Muscle layer of colon (tissue), 2 donors: ENCODE results near the gene LILRB5.
"Not testable (repeated sequence)": the region's sequence is repeated elsewhere in the genome, so short reads cannot be mapped to it uniquely, and the experiment has no call there.

Source experiments
- H3K27ac ChIP-seq: one replicate; pipeline ENCODE4 v1.7.0; 2013; ENCODE audit warnings: low read depth, mild to moderate bottlenecking, low read length, moderate library complexity
- H3K27me3 ChIP-seq, 2 donors: one replicate each; pipeline ENCODE4 v1.7.0; 2013; ENCODE audit warnings: low read length in 2 of 2, mild to moderate bottlenecking in 2 of 2; ENCODE audit not compliant: insufficient read depth in 2 of 2, control insufficient read depth in 1 of 2
- H3K36me3 ChIP-seq: one replicate; pipeline ENCODE4 v1.7.0; 2013; ENCODE audit warnings: mild to moderate bottlenecking, low read length; ENCODE audit not compliant: insufficient read depth
- H3K4me1 ChIP-seq: one replicate; pipeline ENCODE4 v1.7.0; 2013; ENCODE audit warnings: mild to moderate bottlenecking, low read length; ENCODE audit not compliant: insufficient read depth
- H3K4me3 ChIP-seq, 2 donors: one replicate each; pipeline ENCODE4 v1.7.0; 2013; ENCODE audit warnings: low read length in 2 of 2, low read depth in 1 of 2, mild to moderate bottlenecking in 1 of 2, moderate library complexity in 1 of 2
- H3K9ac ChIP-seq: one replicate; pipeline ENCODE4 v1.7.0; 2013; ENCODE audit warnings: low read length
- H3K9me3 ChIP-seq: one replicate; pipeline ENCODE4 v1.7.0; 2013; ENCODE audit warnings: mild to moderate bottlenecking, low read length
- donor health status: abdominal sarcoma.
- donor health status: Adenocarcinoma of cecum.

LILRB5 gene

DNA sequence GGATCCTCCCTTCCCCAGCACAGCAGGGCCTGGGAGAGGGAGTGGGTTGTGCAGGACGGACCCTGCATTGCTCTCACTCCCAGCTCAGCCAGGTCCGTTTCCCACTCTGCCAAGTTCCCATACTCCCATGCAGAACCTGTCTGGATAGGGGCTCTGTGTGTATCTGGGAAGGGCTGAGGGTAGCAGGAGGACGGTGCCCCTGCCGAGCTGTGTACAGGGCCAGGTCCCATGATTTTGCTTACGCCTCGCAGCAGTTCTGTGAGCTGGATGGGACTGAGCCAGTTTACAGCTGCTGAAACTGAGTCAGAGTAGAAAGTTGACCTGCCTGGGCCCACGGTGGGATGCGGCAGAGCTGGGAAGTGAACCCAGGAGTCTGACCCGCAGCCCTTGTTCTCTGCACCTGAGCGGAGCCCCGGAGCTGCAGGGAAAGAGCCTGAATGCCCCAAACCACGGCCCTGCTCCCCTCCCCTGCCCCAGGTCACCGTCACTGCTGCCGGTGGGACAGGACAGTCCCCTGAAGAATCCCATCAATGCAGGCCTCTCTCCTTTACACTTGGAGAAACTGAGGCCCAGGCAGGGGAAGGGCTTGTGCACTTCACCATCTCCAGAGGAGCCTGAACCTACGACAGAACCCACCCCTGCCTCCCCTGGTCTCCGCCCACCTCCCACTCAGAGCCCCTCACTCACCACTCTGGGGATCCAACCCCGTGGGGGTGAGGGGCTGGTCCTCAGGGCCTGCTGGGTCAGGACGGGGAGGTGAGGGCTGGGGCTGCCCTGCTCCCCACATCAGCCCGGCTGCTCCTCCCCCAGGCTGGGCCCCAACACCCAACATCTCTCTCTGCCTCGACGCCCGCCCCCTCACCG is 3.5 kb downstream of the LILRB5 start:
- no peak overlapping the region for H3K9ac ChIP-seq
- H3K4me3 ChIP-seq, result no peak overlapping the region
- peaks cover 0 to 25% of the 10 kb centered on the region in 2 donors for H3K27me3 ChIP-seq
- no peak overlapping the region for H3K27ac ChIP-seq
- no peaks in the 10 kb centered on the region for H3K36me3 ChIP-seq
- H3K9me3 ChIP-seq, result no peaks in the 10 kb centered on the region
- no peaks in the 10 kb centered on the region for H3K4me1 ChIP-seq

GRCh38 chr19:54252845-54253244 is 4.2 kb downstream of the LILRB5 start:
- Histone ChIP-seq H3K9me3 (no peaks in the 10 kb centered on the region), H3K9ac (no peak overlapping the region), H3K36me3 (no peaks in the 10 kb centered on the region), H3K27me3 (peaks cover 0 to 25% of the 10 kb centered on the region in 2 donors), H3K4me1 (no peaks in the 10 kb centered on the region), H3K27ac (no peak overlapping the region), H3K4me3 (no peak overlapping the region)

- Histone ChIP-seq H3K27ac (no peak overlapping the region), H3K36me3 (no peaks in the 10 kb centered on the region), H3K9me3 (no peaks in the 10 kb centered on the region), H3K4me3 (no peak overlapping the region), H3K27me3 (peaks cover 0 to 23% of the 10 kb centered on the region in 2 donors), H3K4me1 (no peaks in the 10 kb centered on the region), H3K9ac (no peak overlapping the region)
These were observed 4.8 kb downstream of the LILRB5 start for GRCh38 chr19:54252243-54252642.

GRCh38 chr19:54248016-54248601 is 9.0 kb downstream of the LILRB5 start:
- H3K27ac ChIP-seq, result no peak overlapping the region
- no peaks in the 10 kb centered on the region for H3K36me3 ChIP-seq
- H3K9ac ChIP-seq, result no peak overlapping the region
- no peaks in the 10 kb centered on the region for H3K9me3 ChIP-seq
- peaks cover 0 to 6% of the 10 kb centered on the region in 2 donors for H3K27me3 ChIP-seq
- no peaks in the 10 kb centered on the region for H3K4me1 ChIP-seq
- no peak overlapping the region for H3K4me3 ChIP-seq

DNA sequence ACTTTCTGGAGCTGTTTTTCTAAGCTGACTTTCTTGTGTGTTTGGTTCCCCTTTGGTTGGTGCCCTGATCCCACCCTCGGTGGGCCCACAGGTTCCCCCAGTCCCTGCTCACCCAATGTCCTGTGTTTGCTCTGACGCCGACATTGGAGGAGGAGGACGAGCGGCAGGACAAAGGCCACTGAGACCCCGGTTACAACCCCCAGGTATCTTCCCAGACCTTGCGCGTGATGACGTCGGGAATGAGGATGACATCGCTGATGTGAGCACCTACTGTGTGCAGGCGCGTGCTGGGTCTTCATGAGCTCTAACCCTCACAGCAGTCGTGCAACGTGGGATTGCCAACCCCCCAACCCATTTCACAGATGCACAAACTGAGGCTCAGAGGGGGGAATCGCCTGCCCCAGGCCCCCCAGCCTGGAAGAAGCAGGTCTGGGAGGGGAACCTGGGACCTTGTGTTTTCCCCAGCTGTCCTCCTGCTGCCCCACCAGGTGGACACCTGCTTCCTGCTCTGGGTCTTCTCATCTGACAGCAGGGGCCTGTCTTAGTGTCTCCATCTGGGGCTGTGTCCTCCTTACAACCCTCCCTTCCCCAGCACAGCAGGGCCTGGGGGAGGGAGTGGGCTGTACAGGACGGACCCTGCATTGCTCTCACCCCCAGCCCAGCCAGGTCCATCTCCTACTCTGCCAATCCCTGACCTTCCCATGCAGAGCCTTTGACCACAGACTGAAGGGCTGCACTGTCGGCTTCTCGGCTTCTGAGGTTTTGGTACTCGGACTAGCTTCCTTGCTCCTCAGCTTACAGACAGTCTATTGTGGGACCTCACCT is 9.8 kb downstream of the LILRB5 start:
- no peak overlapping the region for H3K4me3 ChIP-seq
- H3K27me3 ChIP-seq, result peaks cover 0 to 7% of the 10 kb centered on the region in 2 donors
- no peaks in the 10 kb centered on the region for H3K9me3 ChIP-seq
- H3K9ac ChIP-seq, result no peak overlapping the region
- no peaks in the 10 kb centered on the region for H3K4me1 ChIP-seq
- no peak overlapping the region for H3K27ac ChIP-seq
- no peaks in the 10 kb centered on the region for H3K36me3 ChIP-seq

DNA sequence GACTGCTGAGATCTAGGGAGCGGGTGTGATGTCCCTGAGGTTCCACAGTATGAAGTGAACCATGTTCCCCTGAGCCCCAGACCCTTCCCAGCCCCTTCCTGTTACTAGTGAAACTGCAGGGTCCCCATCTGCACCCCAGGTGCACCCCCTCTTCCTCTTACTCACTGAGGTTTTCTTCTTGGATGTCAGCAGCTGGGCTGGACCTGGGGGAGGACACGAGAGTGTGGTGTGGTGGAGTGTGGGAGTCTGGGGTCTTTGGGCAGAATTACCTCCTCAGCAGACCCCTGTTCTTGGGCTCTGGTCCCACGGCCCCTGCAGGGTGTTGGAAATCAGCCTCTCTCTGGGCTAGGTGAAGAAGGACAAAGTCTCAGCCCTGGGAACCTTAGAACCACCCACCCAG is 11.1 kb downstream of the LILRB5 start:
- Histone ChIP-seq H3K4me1 (no peaks in the 10 kb centered on the region), H3K4me3 (no peak overlapping the region), H3K27me3 (peaks cover 0 to 3% of the 10 kb centered on the region in 2 donors), H3K36me3 (no peaks in the 10 kb centered on the region), H3K27ac (no peak overlapping the region), H3K9me3 (no peaks in the 10 kb centered on the region), H3K9ac (no peak overlapping the region)

GRCh38 chr19:54243809-54244208 is 13.3 kb downstream of the LILRB5 start:
- H3K4me1 ChIP-seq, H3K36me3 ChIP-seq, H3K27ac ChIP-seq, H3K9me3 ChIP-seq, H3K27me3 ChIP-seq, H3K9ac ChIP-seq, H3K4me3 ChIP-seq: not testable (repeated sequence)

GRCh38 chr19:54242646-54243045 is 14.4 kb downstream of the LILRB5 start, which contains the start of gene LILRA6:
Gene LILRA6 (minus strand): TSS chr19:54242790.
- H3K27me3 ChIP-seq, H3K9ac ChIP-seq, H3K27ac ChIP-seq, H3K4me3 ChIP-seq, H3K9me3 ChIP-seq, H3K4me1 ChIP-seq, H3K36me3 ChIP-seq: not testable (repeated sequence)

GRCh38 chr19:54242234-54242633 is 14.8 kb downstream of the LILRB5 start:
- not testable (repeated sequence) for H3K27me3 ChIP-seq, H3K4me3 ChIP-seq, H3K27ac ChIP-seq, H3K9me3 ChIP-seq, H3K9ac ChIP-seq, H3K36me3 ChIP-seq, H3K4me1 ChIP-seq

DNA sequence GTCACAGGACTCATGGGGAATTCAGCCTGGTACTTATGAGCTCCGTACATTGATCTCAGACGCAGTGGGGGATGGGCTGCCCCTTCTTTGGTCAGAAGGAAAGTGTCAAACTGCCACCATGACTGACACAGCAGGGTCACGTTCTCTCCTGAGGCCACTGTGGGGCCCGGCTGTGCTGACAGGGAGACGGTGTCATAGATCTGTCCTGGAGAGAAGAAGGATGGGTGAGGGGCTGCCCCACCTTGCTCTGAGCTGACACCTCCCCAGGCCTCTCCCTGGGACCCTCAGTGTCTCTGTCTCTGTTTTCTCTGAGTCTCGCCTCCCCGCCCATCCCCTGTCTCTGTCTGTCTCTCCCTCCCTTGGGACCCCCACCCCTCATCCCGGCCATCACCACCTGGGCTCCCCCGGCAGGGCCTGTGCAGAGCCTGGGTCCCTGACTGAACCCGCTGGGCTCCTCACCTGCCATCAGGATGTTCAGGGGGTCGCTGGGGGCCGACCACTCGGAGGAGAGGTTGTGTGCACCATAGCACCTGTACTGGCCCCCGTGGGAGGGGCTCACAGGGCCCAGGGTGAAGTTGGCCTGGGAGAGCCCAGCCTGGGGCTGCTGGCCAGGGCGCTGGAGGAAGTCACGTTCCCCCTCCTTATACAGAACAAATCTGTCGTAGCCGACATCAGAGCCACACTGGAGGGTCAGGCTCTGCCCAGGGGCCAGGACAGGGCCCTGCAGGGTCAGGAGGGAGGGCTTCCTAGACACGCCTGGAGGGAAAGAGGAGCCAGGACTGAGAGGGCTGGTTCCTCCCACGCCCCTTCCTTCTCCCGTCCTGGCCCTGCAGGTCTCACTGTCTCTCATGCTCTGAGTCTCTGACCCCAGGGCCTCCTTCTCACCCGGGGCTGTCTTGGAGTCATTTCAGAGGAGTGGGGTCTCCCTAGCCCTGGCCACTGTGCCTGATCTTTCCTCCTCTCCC is 16.4 kb downstream of the LILRB5 start:
- H3K4me3 ChIP-seq, H3K36me3 ChIP-seq, H3K27ac ChIP-seq, H3K9me3 ChIP-seq, H3K4me1 ChIP-seq, H3K9ac ChIP-seq, H3K27me3 ChIP-seq: not testable (repeated sequence)
